WTC11 (cell line): ENCODE measurements around the gene AFF3.

Experiments used
- CREM ChIP-seq: sonication (generic); formaldehyde crosslinking; IDR thresholded peaks from 2 replicates; pipeline ENCODE4 v1.8.1; 2022; ENCODE audit warnings: mild to moderate bottlenecking, missing genetic modification reagents, moderate library complexity
- IRF2 ChIP-seq: sonication (generic); formaldehyde crosslinking; IDR thresholded peaks from 2 replicates; pipeline ENCODE4 v1.8.0; 2022; ENCODE audit warnings: low read depth, missing genetic modification reagents, borderline replicate concordance
- KAT7 ChIP-seq: sonication (generic); formaldehyde crosslinking; IDR thresholded peaks from 2 replicates; pipeline ENCODE4 v1.8.1; 2023; ENCODE audit warnings: missing genetic modification reagents, mild to moderate bottlenecking, borderline replicate concordance
- SMAD3 ChIP-seq: sonication (generic); formaldehyde crosslinking; IDR thresholded peaks from 2 replicates; pipeline ENCODE4 v1.8.0; 2022; ENCODE audit warnings: missing genetic modification reagents, mild to moderate bottlenecking, borderline replicate concordance
- SP1 ChIP-seq: sonication (generic); formaldehyde crosslinking; conservative IDR thresholded peaks from 2 replicates; pipeline ENCODE4 v1.8.1; 2022; ENCODE audit warnings: missing genetic modification reagents
- ZNF263 ChIP-seq: sonication (generic); formaldehyde crosslinking; IDR thresholded peaks from 2 replicates; pipeline ENCODE4 v1.8.1; 2022; ENCODE audit warnings: low read depth, mild to moderate bottlenecking, moderate library complexity, missing genetic modification reagents
- TF ChIP-seq, protein P1 (sequence below): fragments of 200-600 bp; IDR thresholded peaks from 2 replicates; pipeline ENCODE4 v1.8.0; 2022; ENCODE audit warnings: antibody characterized with exemption
- TF ChIP-seq, protein P2 (sequence below): sonication (generic); formaldehyde crosslinking; IDR thresholded peaks from 2 replicates; pipeline ENCODE4 v1.8.0; 2022; ENCODE audit warnings: mild to moderate bottlenecking, missing genetic modification reagents
- TF ChIP-seq, protein P3 (sequence below): sonication (generic); formaldehyde crosslinking; IDR thresholded peaks from 2 replicates; pipeline ENCODE4 v1.8.1; 2022; ENCODE audit warnings: missing genetic modification reagents, borderline replicate concordance
- TF ChIP-seq, protein P4 (sequence below): sonication (generic); formaldehyde crosslinking; IDR thresholded peaks from 2 replicates; pipeline ENCODE4 v1.8.1; 2023; ENCODE audit warnings: mild to moderate bottlenecking, missing genetic modification reagents
- TF ChIP-seq, protein P5 (sequence below): sonication (generic); formaldehyde crosslinking; IDR thresholded peaks from 2 replicates; pipeline ENCODE4 v1.8.0; 2022; ENCODE audit warnings: mild to moderate bottlenecking, missing genetic modification reagents

DNA sequence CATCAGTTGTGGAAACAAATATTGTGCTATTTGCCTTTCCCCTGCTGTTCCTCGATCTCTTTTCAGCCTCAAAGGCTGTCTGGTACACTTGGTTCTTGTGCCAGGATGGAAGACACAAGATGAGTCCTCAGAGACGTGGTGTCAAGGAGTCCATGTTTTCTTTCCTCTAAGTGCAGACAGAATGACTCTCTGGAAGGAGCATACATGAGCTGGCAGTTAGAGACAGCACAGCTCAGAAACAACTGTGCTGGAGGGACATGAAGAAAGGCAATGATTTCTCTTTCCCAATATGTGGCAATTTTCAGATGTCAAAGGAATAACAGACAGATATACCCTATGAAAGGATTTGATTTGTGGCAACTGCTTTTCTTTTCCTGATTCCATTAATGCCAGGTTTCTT lies 162.2 kb downstream of the AFF3 start:
- TF ChIP-seq, protein P1, sequence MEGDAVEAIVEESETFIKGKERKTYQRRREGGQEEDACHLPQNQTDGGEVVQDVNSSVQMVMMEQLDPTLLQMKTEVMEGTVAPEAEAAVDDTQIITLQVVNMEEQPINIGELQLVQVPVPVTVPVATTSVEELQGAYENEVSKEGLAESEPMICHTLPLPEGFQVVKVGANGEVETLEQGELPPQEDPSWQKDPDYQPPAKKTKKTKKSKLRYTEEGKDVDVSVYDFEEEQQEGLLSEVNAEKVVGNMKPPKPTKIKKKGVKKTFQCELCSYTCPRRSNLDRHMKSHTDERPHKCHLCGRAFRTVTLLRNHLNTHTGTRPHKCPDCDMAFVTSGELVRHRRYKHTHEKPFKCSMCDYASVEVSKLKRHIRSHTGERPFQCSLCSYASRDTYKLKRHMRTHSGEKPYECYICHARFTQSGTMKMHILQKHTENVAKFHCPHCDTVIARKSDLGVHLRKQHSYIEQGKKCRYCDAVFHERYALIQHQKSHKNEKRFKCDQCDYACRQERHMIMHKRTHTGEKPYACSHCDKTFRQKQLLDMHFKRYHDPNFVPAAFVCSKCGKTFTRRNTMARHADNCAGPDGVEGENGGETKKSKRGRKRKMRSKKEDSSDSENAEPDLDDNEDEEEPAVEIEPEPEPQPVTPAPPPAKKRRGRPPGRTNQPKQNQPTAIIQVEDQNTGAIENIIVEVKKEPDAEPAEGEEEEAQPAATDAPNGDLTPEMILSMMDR: no peak
- TF ChIP-seq SP1 (CRISPR knock-in tag): no peak
- no peak for TF ChIP-seq ZNF263 (CRISPR knock-in tag)
- TF ChIP-seq, protein P2, sequence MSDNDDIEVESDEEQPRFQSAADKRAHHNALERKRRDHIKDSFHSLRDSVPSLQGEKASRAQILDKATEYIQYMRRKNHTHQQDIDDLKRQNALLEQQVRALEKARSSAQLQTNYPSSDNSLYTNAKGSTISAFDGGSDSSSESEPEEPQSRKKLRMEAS (CRISPR knock-in tag): no peak
- TF ChIP-seq, protein P3, sequence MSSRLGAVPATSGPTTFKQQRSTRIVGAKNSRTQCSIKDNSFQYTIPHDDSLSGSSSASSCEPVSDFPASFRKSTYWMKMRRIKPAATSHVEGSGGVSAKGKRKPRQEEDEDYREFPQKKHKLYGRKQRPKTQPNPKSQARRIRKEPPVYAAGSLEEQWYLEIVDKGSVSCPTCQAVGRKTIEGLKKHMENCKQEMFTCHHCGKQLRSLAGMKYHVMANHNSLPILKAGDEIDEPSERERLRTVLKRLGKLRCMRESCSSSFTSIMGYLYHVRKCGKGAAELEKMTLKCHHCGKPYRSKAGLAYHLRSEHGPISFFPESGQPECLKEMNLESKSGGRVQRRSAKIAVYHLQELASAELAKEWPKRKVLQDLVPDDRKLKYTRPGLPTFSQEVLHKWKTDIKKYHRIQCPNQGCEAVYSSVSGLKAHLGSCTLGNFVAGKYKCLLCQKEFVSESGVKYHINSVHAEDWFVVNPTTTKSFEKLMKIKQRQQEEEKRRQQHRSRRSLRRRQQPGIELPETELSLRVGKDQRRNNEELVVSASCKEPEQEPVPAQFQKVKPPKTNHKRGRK (CRISPR knock-in tag): no peak
- no peak for TF ChIP-seq IRF2
- no peak for TF ChIP-seq CREM (CRISPR knock-in tag)
- TF ChIP-seq, protein P4, sequence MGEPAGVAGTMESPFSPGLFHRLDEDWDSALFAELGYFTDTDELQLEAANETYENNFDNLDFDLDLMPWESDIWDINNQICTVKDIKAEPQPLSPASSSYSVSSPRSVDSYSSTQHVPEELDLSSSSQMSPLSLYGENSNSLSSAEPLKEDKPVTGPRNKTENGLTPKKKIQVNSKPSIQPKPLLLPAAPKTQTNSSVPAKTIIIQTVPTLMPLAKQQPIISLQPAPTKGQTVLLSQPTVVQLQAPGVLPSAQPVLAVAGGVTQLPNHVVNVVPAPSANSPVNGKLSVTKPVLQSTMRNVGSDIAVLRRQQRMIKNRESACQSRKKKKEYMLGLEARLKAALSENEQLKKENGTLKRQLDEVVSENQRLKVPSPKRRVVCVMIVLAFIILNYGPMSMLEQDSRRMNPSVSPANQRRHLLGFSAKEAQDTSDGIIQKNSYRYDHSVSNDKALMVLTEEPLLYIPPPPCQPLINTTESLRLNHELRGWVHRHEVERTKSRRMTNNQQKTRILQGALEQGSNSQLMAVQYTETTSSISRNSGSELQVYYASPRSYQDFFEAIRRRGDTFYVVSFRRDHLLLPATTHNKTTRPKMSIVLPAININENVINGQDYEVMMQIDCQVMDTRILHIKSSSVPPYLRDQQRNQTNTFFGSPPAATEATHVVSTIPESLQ (CRISPR knock-in tag): no peak
- no peak for TF ChIP-seq SMAD3 (CRISPR knock-in tag)
- TF ChIP-seq, protein P5, sequence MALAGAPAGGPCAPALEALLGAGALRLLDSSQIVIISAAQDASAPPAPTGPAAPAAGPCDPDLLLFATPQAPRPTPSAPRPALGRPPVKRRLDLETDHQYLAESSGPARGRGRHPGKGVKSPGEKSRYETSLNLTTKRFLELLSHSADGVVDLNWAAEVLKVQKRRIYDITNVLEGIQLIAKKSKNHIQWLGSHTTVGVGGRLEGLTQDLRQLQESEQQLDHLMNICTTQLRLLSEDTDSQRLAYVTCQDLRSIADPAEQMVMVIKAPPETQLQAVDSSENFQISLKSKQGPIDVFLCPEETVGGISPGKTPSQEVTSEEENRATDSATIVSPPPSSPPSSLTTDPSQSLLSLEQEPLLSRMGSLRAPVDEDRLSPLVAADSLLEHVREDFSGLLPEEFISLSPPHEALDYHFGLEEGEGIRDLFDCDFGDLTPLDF (CRISPR knock-in tag): no peak
- TF ChIP-seq KAT7: no peak
